Tracheal epithelial cell (primary cell): ENCODE data around the gene TTC24. TPM values are rescaled to one million over a fixed set of nuclear protein-coding genes. Genes with fewer than 3 reads are reported as not detected.

ENCODE experiments used
- total RNA-seq: library from RNA; depleted of rRNA; stranded (reverse); fragments of >200 nt; gene quantifications from 2 replicates; pipeline ENCODE4 v1.2.1, GENCODE V29; 2014

TTC24 gene
- total RNA-seq: not detected in 2 replicates

DNA sequence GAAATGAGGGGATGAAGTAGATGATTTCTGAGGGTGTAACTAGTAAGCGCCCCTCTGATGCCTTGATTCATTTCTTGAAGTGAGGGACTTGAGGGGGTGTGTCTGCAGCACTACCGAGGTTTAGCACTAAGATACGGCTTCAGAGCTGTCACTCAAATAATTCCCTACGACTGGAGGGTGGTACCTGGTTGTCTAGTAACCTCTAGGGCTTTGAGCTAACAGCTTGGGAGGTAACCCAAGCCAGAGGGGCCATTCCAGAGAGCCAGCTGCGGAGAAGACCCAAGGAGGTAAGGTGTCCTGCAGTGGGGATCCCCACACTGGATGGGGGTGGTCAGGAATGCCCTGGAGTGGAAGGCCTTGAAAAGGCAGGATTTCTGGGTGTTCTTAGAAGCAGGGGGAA is at the start of gene TTC24:
Gene TTC24 (plus strand): TSS at position 252 of the 400 bp plus-strand sequence. CDS start 1,642 bp downstream, outside the sequence.

DNA sequence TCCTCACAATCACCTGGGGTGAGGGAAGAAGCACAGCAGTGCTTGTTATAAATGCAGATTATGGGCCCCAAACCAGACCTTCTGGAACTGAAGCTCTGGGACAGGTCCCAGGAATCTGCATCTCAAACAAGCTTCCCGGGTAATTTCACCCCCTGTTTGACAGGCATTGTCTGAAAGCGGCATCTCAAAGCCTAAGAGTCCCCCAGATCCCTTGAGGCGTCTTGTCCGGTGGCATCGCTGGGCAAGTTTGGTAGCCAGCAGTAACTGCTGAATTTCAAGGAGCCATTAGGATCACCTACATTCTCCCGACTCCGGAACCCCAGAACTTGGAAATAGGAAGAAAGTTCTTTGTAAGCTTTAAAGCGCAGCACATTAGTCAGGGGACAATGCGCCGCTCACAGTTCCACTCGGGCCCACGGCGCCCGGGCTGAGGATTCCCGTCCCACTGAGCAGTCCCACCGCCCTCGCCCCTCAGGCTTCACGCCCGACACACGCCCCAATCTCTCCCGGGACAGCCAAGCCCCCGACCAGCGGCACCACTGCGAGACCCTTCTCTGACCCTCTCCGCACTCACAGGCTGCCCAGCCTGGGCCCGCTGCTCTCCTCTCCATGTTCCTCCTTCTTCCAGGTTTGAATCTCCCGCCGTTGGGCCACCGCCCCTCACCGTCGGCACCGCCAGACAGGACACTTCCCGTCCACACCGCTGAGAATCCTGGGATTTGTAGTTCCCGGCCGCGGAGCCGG is 7.4 kb upstream of the TTC24 start, which contains the start of gene IQGAP3:
Gene IQGAP3 (minus strand): TSS at position 647 of the 744 bp plus-strand sequence. CDS start 36 bp downstream, at position 611.

DNA sequence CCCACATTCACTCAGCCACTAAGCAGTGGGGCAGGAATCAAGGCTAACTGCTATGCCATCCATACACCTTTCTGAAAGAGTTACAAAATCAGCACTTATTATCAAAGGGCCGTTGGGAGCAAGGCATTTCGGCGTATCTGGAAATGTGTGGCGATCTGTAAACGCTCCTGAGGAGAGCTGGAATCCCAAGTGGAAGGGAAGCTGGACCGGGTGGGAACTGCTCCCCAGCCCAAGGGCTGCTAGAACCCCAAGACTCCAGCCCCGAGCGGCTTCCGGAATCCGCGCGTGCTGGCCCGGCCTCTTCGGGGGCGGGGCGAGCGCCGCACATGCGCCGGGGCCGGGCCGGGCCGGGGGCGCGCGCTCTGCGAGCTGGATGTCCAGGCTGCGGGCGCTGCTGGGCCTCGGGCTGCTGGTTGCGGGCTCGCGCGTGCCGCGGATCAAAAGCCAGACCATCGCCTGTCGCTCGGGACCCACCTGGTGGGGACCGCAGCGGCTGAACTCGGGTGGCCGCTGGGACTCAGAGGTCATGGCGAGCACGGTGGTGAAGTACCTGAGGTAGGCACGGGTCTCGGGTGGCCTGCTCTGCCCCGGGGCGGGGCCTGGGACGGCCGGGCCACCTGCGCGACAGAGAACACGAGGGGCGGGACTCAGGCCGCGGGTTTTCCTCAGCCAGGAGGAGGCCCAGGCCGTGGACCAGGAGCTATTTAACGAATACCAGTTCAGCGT is 12.1 kb downstream of the TTC24 start, which contains the start of gene NAXE:
Gene NAXE (plus strand): TSS at position 345 of the 726 bp plus-strand sequence. CDS start 29 bp downstream, at position 374.

DNA sequence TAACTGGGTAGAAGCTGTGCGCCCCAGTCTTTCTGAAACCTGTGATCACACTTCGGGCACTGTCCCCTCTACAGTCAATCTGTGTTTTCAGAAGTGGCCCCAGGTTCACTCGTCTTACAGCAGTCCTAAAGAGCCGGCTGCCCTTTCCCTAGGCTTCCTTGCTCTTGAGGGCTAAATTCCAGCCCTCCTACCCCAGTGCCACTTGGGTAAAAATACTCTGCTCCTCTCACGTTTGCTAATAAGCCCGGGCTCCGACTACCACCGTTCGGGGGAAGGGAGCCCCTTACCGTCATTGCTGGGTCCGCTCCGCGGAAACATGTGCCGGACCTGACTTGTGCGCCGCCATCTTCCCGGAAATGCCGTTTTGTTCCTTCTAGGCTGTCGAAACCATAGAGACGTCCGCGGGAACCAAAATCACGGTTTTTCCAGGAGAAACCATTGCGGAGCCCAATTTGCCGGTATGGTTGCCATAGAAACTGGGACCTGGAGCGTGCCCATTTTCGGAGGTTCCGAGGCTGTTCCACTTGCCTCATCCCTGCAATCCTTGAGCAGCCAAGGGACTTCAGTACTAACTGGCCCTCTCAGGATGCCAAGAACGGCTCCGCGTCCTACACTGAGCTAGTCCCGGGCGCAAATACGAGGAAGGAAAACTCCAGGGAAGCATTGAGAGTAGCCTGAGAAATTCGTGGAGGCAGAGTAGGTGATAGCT is 21.8 kb downstream of the TTC24 start, which contains the start of gene GPATCH4:
Gene GPATCH4 (minus strand): TSS at position 358 of the 709 bp plus-strand sequence.

DNA sequence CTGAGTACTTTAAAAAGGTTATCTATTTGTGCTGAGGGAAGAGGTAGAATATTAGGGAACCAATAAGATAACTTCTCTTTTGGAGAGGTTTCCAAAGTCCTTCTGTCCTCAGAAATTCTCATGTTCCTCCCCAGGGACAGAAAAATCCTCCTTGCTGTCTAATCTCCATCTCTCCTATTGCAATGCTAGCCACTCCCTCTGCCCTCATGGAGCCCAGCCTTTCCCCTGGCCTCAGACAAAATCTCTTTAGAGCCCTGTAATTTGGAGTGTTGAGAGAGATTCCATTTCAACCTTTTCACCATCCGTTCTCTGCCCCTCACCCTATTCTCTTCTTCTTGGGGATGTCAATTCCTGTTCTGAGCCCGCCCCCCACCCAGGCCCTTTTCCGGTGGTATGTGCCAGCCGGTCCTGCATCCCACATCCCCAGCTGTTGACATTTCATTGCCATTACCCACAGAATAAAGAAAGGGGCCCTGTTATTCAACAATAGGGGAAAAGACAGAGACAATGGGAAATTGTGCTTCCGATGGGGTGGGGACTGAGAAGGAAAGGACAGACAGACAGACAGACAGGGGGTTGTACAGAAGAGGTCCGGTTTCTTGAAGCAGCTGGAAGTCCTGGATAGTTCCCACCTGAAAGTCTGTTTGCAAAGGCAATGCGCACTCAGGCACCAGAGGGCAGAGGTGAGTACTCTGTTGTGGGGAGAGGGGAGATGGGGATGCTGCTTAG is 39.5 kb downstream of the TTC24 start, which contains the start of gene HAPLN2:
Gene HAPLN2 (plus strand): TSS at position 563 of the 729 bp plus-strand sequence. CDS start 4,076 bp downstream, outside the sequence.

Other genes with a start within 250 kb of the TTC24 start
- gene CCT3, start 241.4 kb upstream of the TTC24 start, total RNA-seq: 414 and 708 TPM in 2 replicates
- not detected in 2 replicates for gene TSACC, start 241.2 kb upstream of the TTC24 start, total RNA-seq
- not detected in 2 replicates for gene RHBG, start 210.5 kb upstream of the TTC24 start, total RNA-seq
- gene MEF2D, start 78.9 kb upstream of the TTC24 start, total RNA-seq: 3.0 and 3.6 TPM in 2 replicates
- gene IQGAP3, start 7.2 kb upstream of the TTC24 start, total RNA-seq: 0.85 and 2.9 TPM in 2 replicates
- 141 and 151 TPM in 2 replicates for gene NAXE, start 12.1 kb downstream of the TTC24 start, total RNA-seq
- gene GPATCH4, start 21.8 kb downstream of the TTC24 start, total RNA-seq: 14.5 and 14.7 TPM in 2 replicates
- gene HAPLN2, start 39.7 kb downstream of the TTC24 start, total RNA-seq: not detected in 2 replicates
- gene BCAN, start 62.4 kb downstream of the TTC24 start, total RNA-seq: not detected in 2 replicates
- gene NES, start 97.7 kb downstream of the TTC24 start, total RNA-seq: 0.24 TPM in 1 of 2 replicates, not detected in the other
- 30.1 and 132 TPM in 2 replicates for gene CRABP2, start 125.9 kb downstream of the TTC24 start, total RNA-seq
- 10.4 and 19.4 TPM in 2 replicates for gene METTL25B, start 148.7 kb downstream of the TTC24 start, total RNA-seq
- gene ISG20L2, start 149.0 kb downstream of the TTC24 start, total RNA-seq: 8.5 and 9.9 TPM in 2 replicates
- 40.0 and 52.4 TPM in 2 replicates for gene MRPL24, start 161.4 kb downstream of the TTC24 start, total RNA-seq
- 179 and 269 TPM in 2 replicates for gene HDGF, start 172.0 kb downstream of the TTC24 start, total RNA-seq
- 7.7 and 8.4 TPM in 2 replicates for gene PRCC, start 187.8 kb downstream of the TTC24 start, total RNA-seq
- 1.5 and 3.6 TPM in 2 replicates for gene SH2D2A, start 237.1 kb downstream of the TTC24 start, total RNA-seq